ENCODE results near the gene CAPN9.
"Not testable (repeated sequence)": the region's sequence is repeated elsewhere in the genome, so short reads cannot be mapped to it uniquely, and the experiment has no call there.

Gene CAPN9

GRCh38 chr1:230710543-230710904, 36.7 kb upstream of the CAPN9 start:
- no peak for DNase-seq

DNA sequence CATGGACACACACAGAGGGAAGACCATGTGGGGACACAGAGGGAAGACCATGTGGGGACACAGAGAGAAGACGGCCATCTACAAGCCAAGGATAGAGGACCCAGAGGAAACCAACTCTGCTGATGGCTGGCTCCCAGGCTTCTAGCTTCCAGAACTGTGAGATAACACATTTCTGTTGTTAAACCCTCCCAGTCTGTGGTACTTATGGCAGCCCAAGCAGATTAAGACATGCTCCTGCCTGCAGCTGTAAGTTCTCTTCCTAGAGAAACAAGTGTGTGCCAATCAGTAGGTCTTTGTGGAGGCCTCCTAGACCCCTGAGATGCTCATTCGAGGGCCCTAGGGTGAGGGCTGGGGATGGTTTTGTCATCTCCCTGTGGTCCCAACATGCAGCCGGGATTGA, 35.9 kb upstream of the CAPN9 start:
- DNase-seq, result no peak

- no peak for DNase-seq
These were observed 34.7 kb upstream of the CAPN9 start for GRCh38 chr1:230712470-230712942.

- DNase-seq, result no peak
These were observed 34.0 kb upstream of the CAPN9 start for GRCh38 chr1:230713138-230713537.

GRCh38 chr1:230713547-230713914, 33.7 kb upstream of the CAPN9 start:
- no peak for DNase-seq

DNA sequence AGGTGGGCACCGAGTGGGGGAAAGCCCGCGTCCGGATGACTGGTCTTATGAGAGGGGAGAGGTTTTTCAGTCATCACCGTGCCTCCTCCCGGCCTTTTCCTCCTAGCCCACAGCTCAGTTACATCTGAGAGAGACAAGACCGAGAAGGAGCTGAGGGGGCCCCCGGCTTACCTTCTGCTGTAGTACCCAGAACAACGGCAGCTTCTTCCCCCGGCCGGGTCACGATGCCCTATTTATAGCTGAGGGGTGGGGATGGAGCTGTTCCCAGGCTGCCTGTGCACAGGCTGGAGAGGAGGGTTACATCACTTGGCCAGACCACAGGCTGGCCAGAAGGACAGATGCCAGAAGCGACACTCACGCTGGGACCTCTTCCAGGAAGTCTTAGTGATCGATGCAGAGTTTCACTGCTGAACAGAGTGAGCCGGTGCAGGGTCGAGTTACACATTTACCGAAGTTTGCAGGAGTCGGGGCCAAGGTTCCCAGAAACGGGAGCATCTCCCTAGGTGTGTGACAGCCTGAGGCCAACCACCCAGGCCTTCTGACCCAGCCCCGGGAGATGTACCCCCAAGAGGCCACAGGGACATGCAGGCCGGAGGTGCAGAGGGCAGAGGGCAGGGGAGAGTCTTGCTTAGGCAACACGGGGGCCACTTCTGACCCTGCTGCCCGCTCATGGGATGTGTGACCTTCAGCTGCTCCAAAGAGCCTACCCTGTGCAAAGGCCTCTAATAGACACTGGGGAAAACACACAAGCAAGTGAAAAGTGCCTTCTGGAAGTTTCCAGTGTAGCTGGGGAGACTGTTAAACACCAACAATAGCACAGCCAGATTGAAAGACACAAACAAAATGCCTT, 33.0 kb upstream of the CAPN9 start, which contains the start of gene AGT:
Gene AGT (minus strand): TSS at position 208 of the 850 bp plus-strand sequence. CDS start 3,299 bp downstream, outside the sequence.
- DNase-seq, result no peak

GRCh38 chr1:230715510-230715909, 31.7 kb upstream of the CAPN9 start:
- no peak for DNase-seq

- DNase-seq, result not testable (repeated sequence)
These were observed 30.7 kb upstream of the CAPN9 start for GRCh38 chr1:230716453-230716852.

GRCh38 chr1:230717251-230717650, 29.9 kb upstream of the CAPN9 start:
- DNase-seq, result no peak

- DNase-seq, result not testable (repeated sequence)
These were observed 25.2 kb upstream of the CAPN9 start for GRCh38 chr1:230721849-230722522.

DNA sequence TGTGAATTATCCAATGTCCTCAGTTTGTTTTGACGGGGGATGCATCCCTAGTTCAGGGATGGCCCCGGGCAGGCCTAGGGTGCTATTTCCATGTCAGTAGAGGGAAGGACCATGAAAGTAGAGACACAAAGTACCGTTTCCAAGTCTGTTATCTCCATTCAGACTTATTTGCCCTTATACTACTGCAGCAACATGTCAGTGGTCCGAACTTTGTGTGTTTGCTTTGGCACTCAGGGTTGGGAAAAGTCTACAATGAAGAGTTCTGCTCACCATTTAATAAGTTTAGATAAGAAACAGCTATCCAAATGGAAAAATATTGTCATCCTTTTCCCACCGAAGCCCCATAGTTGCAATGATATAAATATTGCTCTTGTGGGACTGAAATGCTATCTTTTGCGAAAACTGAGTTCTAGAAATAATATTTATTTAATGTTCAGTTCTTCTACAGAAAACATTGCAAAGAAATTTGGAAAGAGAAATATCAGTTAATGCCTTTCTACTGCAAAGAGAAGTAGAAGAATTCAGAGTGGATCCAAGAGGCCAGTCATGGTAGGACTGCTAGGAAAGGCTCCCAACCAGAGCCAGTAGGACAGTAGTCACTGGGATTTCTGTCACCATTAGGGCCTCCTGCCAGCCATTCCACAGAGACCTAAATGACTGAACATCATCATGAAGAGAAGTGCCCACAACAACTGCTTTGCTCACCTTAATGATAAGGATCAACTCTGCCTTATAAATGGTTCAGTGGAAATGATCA, 21.8 kb upstream of the CAPN9 start:
- no peak for DNase-seq

DNA sequence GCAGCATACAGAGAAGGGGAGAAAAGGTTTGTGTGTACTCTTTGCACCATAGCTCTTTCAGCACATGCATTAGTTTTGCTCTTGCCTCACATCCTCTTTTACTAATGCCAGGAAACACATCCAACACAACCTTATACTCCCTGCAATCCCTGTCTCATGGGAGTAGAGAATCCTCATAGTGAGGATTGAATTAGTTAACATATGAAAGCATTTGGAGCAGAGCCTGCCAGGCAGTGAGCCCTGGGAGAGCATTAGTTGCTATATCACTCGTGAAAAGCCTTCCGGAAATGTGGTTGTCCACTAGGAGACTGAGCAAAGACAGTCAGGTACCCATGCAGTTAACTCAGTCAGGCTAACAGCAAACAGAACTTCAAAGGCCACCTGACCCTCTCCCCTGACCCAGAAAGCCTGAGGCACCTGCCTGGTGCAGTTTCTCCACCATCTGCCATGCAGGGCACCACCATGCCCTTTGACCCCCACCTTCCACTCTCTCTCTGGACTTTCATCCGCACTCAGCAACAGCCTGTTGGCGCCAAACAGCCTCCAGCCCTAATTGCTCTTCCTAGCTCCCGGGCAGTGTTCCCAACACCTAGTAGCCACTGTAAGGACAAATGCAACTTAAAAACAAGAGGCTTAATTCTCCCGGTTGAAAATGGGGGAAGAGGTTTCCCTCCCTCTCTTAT, 18.3 kb upstream of the CAPN9 start:
- DNase-seq, result no peak

GRCh38 chr1:230730977-230731376, 16.2 kb upstream of the CAPN9 start:
- DNase-seq, result no peak

DNA sequence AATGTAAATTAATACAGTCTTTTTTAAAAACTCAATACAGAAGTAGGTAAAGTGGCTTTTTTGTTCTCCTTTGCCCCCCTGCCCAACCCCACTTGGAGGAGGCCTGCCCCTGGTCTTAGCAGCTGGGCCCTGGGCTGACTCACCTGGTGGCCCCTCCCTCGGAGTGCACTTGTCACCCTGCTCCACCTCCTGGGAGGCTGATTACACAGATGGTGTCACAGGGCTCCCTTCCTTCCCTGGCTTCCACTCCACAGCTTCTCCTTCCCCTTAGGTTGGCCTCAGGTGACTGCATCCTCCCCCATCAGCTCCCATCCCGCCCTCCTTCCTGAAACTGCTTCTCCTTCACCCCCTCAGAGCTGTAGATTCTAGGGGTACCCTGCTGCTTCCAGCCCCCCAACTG, 11.7 kb upstream of the CAPN9 start:
- no peak for DNase-seq

- no peak for DNase-seq
These were observed 9.4 kb upstream of the CAPN9 start for GRCh38 chr1:230737622-230738262.

DNA sequence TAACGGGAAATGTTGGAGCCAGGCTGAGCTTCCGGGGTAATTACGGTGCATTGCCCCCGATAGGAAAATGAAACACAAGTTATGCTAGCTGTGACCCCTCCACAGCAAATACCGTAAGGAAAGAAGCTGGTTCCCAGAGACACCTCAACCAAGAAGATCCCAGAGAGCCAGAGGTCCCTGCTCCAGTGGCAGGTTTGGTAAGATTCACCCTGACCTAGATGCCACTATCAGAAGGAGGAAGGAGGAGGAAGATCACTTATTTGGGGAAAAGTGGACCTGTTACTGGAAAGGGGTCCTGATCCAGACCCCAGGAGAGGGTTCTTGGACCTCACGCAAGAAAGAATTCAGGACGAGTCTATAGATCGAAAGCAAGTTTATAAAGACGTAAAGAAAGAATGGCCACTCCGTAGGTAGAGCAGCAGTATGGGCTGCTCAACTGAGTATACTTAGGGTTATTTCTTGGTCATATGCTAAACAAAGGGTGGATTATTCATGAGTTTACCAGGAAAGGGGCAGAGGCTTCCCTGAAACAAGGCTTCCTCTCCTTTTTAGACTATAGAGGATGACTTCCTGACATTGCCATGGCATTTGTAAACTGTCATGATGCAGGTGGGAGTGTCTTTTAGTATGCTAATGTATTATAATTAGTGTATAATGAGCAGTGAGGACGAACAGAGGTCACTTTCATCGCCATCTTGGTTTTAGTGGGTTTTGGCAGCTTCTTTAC, 7.5 kb upstream of the CAPN9 start:
- no peak for DNase-seq

DNA sequence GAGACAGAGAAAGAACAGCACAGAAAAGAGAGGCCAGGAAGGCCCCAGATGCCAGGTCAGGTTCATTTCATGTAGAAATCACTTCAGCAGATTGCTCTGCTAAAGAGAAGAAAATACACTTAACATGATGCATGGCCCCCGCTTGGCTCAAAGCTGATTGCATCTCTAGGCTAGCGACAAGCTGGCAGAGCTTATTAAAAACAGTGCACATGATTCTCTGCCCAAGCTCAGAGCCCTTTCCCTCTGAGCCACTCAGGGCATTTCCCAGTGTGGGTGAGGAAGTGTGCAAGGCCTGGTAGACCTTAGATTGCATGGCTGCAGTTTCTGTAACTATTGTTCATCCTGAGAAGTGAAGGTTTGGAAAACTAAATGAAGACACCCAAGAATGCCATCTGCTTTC, 3.3 kb upstream of the CAPN9 start:
- no peak for DNase-seq

- no peak for DNase-seq
These were observed 2.8 kb upstream of the CAPN9 start for GRCh38 chr1:230744382-230744781.

DNA sequence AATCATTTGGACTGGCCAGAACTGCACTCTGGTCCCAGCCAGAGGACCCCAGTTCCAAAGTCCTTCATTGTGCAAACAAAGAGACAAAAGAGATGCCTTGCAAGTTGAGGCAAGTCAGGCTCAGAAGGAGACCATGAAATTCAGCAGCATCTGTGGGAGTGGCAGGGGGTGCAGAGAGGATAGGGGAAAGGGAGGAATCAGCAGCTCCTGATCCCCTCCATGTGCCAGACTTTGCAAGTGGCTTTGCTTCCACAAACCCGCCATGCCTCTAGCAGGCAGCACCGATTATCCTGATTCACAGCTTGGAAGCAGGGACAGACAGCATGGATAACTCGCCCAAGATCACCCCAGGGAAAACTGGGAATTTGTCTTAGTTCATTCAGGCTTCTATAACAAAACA, 2.1 kb upstream of the CAPN9 start:
- no peak for DNase-seq

DNA sequence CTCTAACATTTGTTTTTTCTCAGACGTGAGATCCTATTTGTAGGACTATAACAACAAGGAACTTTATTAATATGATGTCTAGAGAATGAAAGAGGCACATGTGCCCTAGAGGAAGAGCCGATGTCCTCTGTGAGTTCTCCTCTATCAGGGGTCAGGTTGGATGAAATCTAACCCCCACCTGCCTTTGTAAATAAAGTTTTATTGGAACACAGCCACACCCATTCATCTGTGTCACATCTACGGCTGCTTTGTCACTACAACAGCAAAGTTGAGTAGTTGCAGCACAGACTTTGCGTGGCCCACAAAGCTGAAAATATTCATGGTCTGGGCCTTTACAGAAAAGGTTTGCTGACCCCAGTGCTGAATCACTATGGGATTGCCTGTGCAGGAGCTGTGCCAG, 571 bp upstream of the CAPN9 start:
- no peak for DNase-seq

DNA sequence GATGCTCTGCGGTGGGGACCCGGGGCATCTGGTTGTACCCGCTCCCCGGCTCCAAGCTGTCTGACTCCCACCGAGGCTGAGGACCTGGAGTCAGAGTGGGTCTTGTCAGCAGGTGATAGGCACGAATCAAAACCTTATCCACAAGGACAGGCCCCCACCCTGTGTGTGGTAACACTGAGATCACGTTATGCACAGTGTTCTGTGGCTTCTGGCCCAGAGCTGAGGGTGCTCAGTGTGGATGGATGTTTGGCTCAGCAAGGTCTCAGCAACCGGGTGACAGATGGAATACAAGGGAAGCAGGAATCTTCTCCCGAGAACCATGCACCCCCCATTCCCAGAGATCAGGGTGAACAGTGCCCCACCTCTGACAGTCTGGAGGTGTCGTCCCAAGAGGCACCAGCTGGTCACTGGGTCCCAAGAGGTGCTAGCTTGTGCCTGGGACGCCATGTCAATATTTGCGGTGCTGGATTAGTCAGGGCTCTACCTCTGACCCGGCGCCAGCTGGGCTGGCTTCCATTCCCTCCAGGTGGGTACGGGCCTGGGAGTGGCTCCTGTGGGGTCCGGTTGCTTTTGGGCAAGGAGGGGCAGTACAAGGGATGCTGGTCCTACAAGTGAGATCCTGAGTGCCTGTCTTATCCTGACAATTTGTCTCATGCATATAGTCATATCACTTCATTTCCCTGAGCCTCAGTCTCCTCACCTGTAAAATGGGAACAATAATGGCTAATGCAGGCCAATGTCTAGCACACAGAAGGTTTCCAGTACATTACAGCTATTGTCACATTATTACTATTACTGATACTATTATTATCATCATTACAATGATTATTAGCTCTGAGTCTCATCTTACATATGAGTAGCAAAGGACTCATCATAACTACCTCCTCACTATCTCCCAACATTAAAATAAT, 957 bp downstream of the CAPN9 start:
- no peak for DNase-seq
